ENCODE results near the gene SPEG.

DNA sequence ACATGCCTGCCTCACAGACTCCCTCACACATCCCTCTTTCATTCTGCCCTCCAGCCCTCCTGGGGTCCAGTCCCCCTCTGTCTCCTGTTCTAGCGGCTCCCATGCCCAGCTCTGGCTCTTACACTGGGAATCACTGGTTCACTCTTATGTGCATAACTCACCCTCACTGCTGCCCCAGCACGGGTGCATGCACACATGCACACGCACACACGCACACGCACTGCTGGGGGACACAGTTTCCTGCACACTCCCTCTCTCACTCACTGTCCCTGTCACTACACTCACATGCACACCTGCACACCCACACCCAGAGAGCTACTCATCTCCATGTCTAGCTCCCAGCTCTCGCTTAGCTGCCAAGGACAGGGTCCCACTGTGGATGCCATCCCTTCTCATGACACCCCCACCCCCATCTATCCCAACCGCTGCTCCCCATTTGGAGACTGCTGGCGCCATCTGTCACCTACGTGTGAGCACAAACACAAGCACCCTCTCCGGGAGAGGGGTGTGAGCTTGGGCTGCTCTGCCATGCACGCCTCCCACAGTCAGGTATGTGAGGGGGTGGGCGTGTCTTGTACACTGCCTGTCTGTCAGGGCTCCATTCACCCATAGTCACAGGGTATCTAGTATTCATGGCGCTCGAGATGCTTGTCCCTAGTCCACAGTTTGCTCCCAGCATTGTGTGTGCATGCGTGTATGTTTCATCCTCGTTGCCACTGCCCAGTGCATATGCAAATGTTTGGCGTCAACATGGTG, 81.4 kb downstream of the SPEG start:
- TF ChIP-seq, protein P1, sequence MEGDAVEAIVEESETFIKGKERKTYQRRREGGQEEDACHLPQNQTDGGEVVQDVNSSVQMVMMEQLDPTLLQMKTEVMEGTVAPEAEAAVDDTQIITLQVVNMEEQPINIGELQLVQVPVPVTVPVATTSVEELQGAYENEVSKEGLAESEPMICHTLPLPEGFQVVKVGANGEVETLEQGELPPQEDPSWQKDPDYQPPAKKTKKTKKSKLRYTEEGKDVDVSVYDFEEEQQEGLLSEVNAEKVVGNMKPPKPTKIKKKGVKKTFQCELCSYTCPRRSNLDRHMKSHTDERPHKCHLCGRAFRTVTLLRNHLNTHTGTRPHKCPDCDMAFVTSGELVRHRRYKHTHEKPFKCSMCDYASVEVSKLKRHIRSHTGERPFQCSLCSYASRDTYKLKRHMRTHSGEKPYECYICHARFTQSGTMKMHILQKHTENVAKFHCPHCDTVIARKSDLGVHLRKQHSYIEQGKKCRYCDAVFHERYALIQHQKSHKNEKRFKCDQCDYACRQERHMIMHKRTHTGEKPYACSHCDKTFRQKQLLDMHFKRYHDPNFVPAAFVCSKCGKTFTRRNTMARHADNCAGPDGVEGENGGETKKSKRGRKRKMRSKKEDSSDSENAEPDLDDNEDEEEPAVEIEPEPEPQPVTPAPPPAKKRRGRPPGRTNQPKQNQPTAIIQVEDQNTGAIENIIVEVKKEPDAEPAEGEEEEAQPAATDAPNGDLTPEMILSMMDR (conservative IDR thresholded peaks at IDR 0.05), result no peak
- no peak for TF ChIP-seq ZFX (IDR thresholded peaks at IDR 0.05)

Data from C4-2B (cell line).